ENCODE measurements around the gene DAPK3.

DAPK3 gene

DNA sequence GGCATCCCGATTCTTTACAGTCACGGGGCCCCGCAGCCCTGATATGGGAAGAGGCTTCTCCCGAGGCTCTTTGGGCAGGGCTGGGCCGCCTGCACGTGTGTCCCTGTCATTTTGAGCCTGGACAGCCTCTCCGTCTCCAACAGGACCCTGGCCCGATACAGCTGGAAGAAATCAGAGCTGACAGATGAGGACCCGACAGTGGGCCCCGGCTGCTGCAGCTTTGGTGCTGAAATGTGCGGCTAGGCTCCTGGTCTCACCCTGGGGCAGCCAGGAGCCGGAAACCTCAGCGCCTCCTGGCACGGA, 39.9 kb upstream of the DAPK3 start:
- no peak for TF ChIP-seq EZH2phosphoT487 (IDR thresholded peaks at IDR 0.05; ENCODE audit: borderline replicate concordance)
- TF ChIP-seq, protein P1, sequence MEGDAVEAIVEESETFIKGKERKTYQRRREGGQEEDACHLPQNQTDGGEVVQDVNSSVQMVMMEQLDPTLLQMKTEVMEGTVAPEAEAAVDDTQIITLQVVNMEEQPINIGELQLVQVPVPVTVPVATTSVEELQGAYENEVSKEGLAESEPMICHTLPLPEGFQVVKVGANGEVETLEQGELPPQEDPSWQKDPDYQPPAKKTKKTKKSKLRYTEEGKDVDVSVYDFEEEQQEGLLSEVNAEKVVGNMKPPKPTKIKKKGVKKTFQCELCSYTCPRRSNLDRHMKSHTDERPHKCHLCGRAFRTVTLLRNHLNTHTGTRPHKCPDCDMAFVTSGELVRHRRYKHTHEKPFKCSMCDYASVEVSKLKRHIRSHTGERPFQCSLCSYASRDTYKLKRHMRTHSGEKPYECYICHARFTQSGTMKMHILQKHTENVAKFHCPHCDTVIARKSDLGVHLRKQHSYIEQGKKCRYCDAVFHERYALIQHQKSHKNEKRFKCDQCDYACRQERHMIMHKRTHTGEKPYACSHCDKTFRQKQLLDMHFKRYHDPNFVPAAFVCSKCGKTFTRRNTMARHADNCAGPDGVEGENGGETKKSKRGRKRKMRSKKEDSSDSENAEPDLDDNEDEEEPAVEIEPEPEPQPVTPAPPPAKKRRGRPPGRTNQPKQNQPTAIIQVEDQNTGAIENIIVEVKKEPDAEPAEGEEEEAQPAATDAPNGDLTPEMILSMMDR (conservative IDR thresholded peaks at IDR 0.05; ENCODE audit: low read length), result no peak
- Histone ChIP-seq H3K27me3 (ENCODE audit: insufficient read depth, low read length, poor library complexity, severe bottlenecking) (no peaks in the 10 kb centered on the region), H3K4me1 (ENCODE audit: insufficient read depth, low read length, poor library complexity, severe bottlenecking) (peaks cover 29% of the 10 kb centered on the region), H3K9me3 (ENCODE audit: insufficient read depth, low read depth, low read length) (no peaks in the 10 kb centered on the region), H3F3A (ENCODE audit: low read depth) (no peaks in the 10 kb centered on the region), H2AFZ (ENCODE audit: low read length) (no peak overlapping the region), H4K20me1 (ENCODE audit: insufficient read depth, low read length, poor library complexity, severe bottlenecking) (peaks cover 47% of the 10 kb centered on the region), H3K79me2 (ENCODE audit: insufficient read depth, low read length) (peaks cover 83% of the 10 kb centered on the region), H3K9ac (ENCODE audit: low read depth, low read length, poor library complexity, severe bottlenecking) (peak overlapping the region; percentile 89), H3K4me2 (ENCODE audit: low read depth, low read length, poor library complexity, severe bottlenecking) (peak overlapping the region; percentile 100), H3K9me2 (replicated peaks; ENCODE audit: low read depth, low read length) (no peaks in the 10 kb centered on the region), H3K36me3 (ENCODE audit: insufficient read depth, low read length) (peaks cover 20% of the 10 kb centered on the region; the same call in 1 of the 2 replicates), H3K4me3 (ENCODE audit: low read length, poor library complexity, severe bottlenecking) (peak overlapping the region; percentile 40)

DNA sequence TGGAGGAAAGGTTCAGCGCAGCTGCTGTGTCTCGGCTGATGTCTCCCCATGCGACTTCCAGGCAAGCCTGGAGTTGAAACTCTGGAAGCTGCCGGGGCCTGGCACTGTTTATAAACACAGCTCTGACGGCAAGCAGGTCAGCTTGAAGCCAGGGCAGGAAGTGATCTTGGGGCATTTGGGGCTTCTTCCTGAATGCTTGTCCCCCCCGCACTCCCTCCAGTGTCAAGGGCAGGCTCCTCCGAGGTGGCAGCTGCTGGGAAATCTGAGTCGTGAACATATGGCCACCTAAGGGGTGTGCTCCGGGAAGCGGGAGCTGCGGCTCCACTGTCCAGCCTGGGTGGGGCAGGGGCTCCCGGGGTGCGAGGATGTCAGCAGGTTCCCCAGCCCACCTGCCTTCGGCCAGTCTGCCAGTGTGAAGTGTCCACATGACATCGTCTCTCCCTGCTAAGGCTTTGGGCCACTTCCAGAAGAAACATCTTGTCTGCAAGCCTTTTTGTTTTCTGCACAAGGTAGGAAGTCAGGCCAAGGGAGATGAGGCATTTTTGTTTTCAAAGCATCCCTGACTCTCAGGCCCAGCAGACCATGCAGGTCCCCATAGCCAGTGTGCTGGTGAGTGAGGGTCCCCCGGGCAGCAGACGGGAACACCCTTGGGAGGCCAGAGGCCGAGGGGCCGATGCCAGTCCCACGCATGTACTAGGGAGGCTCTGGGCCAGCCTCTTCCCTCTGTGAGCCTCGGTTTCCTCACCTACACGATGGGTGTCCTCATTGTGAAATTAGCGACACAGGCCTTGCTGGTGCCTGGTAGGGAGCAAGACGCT, 39.3 kb upstream of the DAPK3 start:
- Histone ChIP-seq H3F3A (ENCODE audit: low read depth) (no peaks in the 10 kb centered on the region), H3K4me3 (ENCODE audit: low read length, poor library complexity, severe bottlenecking) (peak overlapping the region; percentile 95), H3K9ac (ENCODE audit: low read depth, low read length, poor library complexity, severe bottlenecking) (peak overlapping the region; percentile 89), H3K9me2 (replicated peaks; ENCODE audit: low read depth, low read length) (no peaks in the 10 kb centered on the region), H4K20me1 (ENCODE audit: insufficient read depth, low read length, poor library complexity, severe bottlenecking) (peaks cover 46% of the 10 kb centered on the region), H3K79me2 (ENCODE audit: insufficient read depth, low read length) (peaks cover 79% of the 10 kb centered on the region), H3K27me3 (ENCODE audit: insufficient read depth, low read length, poor library complexity, severe bottlenecking) (no peaks in the 10 kb centered on the region), H3K4me1 (ENCODE audit: insufficient read depth, low read length, poor library complexity, severe bottlenecking) (peaks cover 29% of the 10 kb centered on the region), H3K36me3 (ENCODE audit: insufficient read depth, low read length) (peaks cover 19% of the 10 kb centered on the region; the same call in 1 of the 2 replicates), H2AFZ (ENCODE audit: low read length) (no peak overlapping the region), H3K9me3 (ENCODE audit: insufficient read depth, low read depth, low read length) (no peaks in the 10 kb centered on the region), H3K4me2 (ENCODE audit: low read depth, low read length, poor library complexity, severe bottlenecking) (peak overlapping the region; percentile 100)
- TF ChIP-seq, protein P1 (conservative IDR thresholded peaks at IDR 0.05; ENCODE audit: low read length), result no peak
- no peak for TF ChIP-seq EZH2phosphoT487 (IDR thresholded peaks at IDR 0.05; ENCODE audit: borderline replicate concordance)

DNA sequence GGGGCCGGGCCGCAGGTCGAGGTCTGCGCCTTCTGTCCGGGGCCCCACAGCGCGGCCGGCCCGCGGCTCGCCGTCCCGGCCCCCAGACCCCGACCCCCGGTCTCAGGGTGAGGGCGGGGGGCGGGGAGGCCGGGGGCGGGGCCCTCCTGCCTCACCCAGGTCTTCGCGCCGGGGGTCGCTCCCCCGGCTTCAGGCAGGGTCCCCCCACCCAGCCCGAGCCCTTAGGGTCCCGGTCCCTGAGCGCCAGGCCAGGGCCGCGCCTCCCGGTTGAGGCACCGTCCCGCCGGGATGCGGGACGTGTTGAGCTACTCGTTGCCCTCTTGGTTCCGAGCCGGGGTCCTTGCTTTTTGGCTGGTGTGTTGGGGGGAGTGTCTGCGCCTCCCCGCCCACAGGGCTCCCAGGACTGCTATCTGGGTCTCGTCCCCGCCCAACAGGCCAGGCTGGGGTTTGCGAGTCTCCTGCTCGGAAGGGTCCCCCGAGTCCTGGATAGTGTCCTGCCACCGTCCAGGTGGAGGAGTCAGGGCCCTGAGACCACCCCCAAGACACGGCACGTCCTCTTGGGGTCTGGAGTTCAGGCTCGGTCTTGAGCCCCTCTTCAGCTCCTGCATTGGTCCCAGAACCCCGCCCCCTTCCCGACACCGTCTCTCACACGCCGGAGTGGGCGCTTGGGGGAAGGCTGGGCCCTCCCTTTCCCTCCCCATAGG, 37.1 kb upstream of the DAPK3 start:
- H3K79me2 ChIP-seq (ENCODE audit: insufficient read depth, low read length), result peaks cover 61% of the 10 kb centered on the region
- TF ChIP-seq, protein P1 (conservative IDR thresholded peaks at IDR 0.05; ENCODE audit: low read length), result no peak
- no peak for TF ChIP-seq EZH2phosphoT487 (IDR thresholded peaks at IDR 0.05; ENCODE audit: borderline replicate concordance)

More for the DNA sequence above, 37.1 kb upstream of the DAPK3 start:
- H3K4me2 ChIP-seq (ENCODE audit: low read depth, low read length, poor library complexity, severe bottlenecking), result peak overlapping the region; percentile 100
- no peaks in the 10 kb centered on the region for H3K9me2 ChIP-seq (replicated peaks; ENCODE audit: low read depth, low read length)
- no peaks in the 10 kb centered on the region for H3K27me3 ChIP-seq (ENCODE audit: insufficient read depth, low read length, poor library complexity, severe bottlenecking)
- no peaks in the 10 kb centered on the region for H3K9me3 ChIP-seq (ENCODE audit: insufficient read depth, low read depth, low read length)
- peaks cover 29% of the 10 kb centered on the region for H3K4me1 ChIP-seq (ENCODE audit: insufficient read depth, low read length, poor library complexity, severe bottlenecking)
- peak overlapping the region; percentile 21; the same call in 1 of the 2 replicates for H2AFZ ChIP-seq (ENCODE audit: low read length)
- peaks cover 35% of the 10 kb centered on the region for H4K20me1 ChIP-seq (ENCODE audit: insufficient read depth, low read length, poor library complexity, severe bottlenecking)
- H3K9ac ChIP-seq (ENCODE audit: low read depth, low read length, poor library complexity, severe bottlenecking), result peak overlapping the region; percentile 89
- H3K4me3 ChIP-seq (ENCODE audit: low read length, poor library complexity, severe bottlenecking), result peak overlapping the region; percentile 95
- H3K36me3 ChIP-seq (ENCODE audit: insufficient read depth, low read length), result peaks cover 3% of the 10 kb centered on the region; the same call in 1 of the 2 replicates
- H3F3A ChIP-seq (ENCODE audit: low read depth), result no peaks in the 10 kb centered on the region

Data from Loucy (cell line).